GM19452 (cell line): ENCODE measurements around the gene PRKCA.

Source experiments
- ATAC-seq: cut with Tn5 transposase; IDR thresholded peaks from one replicate; pipeline ENCODE4 v1.9.1; 2021; ENCODE audit not compliant: unreplicated experiment

The PRKCA gene

DNA sequence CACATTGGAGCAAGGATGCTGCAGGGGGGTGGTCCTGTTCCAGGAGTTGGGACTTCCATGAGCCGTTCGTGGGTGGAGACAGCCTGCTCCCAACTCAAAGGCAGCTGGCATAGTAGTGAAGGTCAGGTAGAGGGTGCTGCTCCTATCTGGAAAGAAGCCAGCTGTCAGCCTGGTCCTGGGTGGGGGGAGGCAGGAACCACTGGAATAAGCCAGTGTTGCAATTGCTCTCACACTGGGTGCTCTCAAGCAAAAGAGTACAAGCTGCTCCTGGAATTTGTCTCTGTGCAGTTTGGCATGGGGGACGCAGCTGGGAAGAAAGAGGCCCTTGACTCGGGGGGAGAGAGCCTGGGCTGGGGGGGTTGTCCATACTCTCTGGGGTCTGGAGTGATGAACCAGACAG is 541.2 kb downstream of the PRKCA start:
- no peak for ATAC-seq

- no peak for ATAC-seq
These were observed 545.3 kb downstream of the PRKCA start for GRCh38 chr17:66847704-66848103.

- no peak for ATAC-seq
These were observed 546.1 kb downstream of the PRKCA start for GRCh38 chr17:66848496-66848895.

GRCh38 chr17:66849032-66849655 is 546.7 kb downstream of the PRKCA start:
- no peak for ATAC-seq

DNA sequence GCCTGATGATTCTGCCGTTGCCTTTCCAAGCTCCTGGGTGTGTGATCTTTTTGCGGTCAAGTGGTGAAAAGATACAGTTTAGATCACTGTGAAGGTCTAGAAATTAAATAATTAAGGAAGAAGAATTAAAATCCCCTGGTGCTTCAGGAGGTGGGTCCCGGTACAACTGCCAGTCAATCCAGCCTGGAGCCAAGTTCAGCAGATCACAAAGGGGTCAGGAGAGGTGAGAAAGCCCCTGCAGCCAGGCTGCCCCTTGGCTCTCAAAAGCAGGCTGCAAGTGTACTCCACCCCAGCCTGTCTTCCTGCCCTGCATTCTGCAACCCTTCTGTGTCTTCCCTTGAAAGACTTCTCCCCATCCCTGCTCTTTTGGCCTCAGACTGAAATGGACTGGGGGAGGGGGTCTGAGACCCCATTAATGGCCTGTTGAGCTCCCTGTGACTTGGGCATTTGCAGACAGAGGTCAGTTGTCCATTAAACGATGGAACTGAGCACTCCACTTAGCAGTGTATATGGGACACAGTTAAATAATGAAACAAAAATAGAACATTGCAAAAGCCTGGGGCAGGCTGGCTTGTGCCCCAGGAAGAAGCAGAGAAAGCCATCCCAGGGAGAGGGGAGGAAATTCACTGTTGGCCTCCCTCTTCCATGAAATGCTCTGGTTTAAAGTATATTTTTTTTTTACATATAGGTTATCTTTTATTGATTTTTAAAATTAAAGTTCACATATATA is 547.6 kb downstream of the PRKCA start:
- no peak for ATAC-seq

- ATAC-seq = no peak
These were observed 548.3 kb downstream of the PRKCA start for GRCh38 chr17:66850692-66851091.

DNA sequence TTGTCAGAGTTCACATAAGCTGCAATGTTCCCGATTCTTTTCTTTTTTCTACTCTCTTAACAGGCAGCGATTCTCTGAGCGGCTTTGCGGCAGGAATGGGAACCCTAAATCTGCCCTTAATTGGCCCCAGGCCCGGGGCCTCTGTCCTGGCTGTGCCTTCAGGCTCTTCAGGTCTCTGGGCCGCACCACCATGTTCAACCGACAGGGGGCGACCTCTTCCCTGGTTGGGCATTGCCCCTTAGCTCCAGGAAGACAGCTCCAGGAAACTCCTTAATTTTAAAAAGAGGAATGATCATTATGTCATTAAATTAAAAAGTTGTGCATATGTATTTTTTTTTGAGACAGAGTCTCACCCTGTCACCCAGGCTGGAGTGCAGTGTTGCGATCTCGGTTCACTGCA is 552.8 kb downstream of the PRKCA start:
- ATAC-seq = no peak

DNA sequence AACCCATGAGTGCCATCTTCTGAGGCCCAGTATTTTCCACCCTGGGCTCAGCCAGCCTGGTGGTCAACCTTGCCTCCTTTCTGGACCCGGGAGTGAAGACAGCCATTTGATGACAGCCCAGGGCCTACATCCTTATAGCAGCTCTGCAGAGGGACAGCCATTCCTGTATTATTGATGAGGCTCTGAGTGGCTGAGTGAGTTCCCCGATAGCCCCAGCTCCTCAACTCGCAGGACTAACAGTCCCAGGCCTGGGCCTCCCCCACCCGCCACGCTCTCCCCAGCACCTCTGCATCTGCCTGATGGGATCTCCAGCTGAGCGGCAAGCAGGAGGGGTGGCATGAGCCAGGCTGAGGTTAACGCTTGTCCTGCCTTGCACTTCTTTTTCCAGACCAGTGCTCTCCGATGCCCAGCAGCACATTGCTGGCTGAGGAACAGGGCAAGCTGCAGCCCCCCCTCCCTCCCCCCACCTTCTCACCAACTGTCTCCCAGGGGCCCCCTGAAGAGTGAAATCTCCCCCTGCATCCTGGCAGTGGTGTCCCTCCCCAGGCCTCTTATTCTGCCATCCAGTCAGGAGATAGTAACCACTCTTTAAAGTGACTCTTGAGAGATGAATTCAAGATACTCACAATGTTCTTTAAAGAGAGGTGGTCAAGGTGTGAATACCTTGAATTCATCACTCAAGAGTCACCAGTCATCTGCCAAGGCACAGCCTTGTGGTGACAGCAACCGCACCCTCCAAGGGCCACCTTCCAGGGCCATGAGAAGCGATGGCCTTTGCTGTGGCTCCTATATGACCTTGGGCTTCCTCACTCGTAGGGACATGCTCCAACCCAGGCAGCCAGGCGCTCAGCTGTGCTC is 556.0 kb downstream of the PRKCA start:
- ATAC-seq = no peak

DNA sequence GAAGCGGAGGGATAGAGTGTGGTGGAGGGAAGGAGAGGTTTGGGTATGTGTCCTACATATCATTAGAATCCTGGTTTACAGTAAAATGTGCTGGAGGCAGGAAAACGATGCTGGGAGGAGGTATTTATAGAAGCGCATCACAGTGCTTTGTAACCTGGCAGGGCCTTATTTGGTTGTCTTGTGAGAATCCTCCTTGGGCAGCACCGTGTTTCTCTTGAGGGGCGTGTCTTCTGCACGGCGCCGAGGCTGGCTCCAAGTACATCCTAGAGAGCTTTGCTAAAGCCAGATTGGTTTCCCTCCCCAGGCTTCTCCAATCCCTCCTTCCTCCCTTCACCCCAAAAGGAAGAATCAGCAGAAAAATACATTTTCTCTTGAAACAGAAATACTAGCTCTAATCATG is 556.9 kb downstream of the PRKCA start:
- no peak for ATAC-seq

DNA sequence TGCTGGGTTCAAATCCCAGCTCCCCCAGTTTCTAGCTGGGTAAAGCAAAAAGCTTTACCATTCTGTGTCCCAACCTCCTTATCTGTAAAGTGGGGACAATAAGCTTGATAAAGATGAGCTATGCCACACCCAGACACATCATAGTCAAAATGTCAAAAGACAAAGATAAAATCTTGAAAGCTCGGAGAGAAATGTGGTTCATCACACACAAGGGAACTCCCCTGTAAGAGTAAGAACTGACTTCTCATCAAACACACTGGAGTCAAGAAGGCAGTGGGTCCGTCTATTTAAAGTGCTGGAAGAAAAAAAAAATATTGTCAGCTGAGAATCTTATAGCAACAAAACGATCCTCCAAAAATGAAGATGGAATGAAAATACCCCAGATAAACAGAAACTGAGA is 557.8 kb downstream of the PRKCA start:
- no peak for ATAC-seq
